ENCODE results near the gene HCLS1. TPM values are rescaled to one million over a fixed set of nuclear protein-coding genes. Genes with fewer than 3 reads are reported as not detected.

Gene HCLS1
- total and polyA plus RNA-seq, 2 of the 8 experiments (the other 6 are each of a cell fraction or from before 2014, with no cell fraction given), result 0.53 to 1.3 TPM

GRCh38 chr3:121630355-121630754, 30.3 kb downstream of the HCLS1 start:
- no peak overlapping the region for H2BK5ac ChIP-seq (ENCODE audit: low read depth, low read length)
- no peak overlapping the region; the same call in 1 of the 2 replicates for H2BK15ac ChIP-seq (ENCODE audit: low read length)
- no peak for TF ChIP-seq CEBPB (IDR thresholded peaks at IDR 0.05; ENCODE audit: low read depth, low read length)
- no peak for TF ChIP-seq TEAD4 (IDR thresholded peaks at IDR 0.05; ENCODE audit: low read depth, low read length)
- no peak for TF ChIP-seq PHF8 (conservative IDR thresholded peaks at IDR 0.05; ENCODE audit: low read depth, low read length)
- no peak for TF ChIP-seq TCF12 (IDR thresholded peaks at IDR 0.05; ENCODE audit: low read depth, low read length)
- no peak for TF ChIP-seq CBX8 (IDR thresholded peaks at IDR 0.05; ENCODE audit: borderline replicate concordance, low read depth, low read length)
- no peak for TF ChIP-seq ZNF274 (IDR thresholded peaks at IDR 0.05; ENCODE audit: borderline replicate concordance, extremely low read depth, low read length)
- TF ChIP-seq SP1 (IDR thresholded peaks at IDR 0.05; ENCODE audit: low read depth, low read length), result no peak
- no peak for TF ChIP-seq RNF2 (IDR thresholded peaks at IDR 0.05; ENCODE audit: borderline replicate concordance, low read depth, low read length, missing control alignments, poor library complexity, severe bottlenecking)
- TF ChIP-seq MAFK (IDR thresholded peaks at IDR 0.05; ENCODE audit: low read depth, low read length), result no peak
- no peak for TF ChIP-seq KDM5A (IDR thresholded peaks at IDR 0.05; ENCODE audit: low read length)
- TF ChIP-seq FOSL1 (IDR thresholded peaks at IDR 0.05; ENCODE audit: insufficient read depth, low read depth, low read length), result no peak
- H3K27ac ChIP-seq (ENCODE audit: low read depth, low read length), result no peak overlapping the region
- peaks cover 0 to 2% (median 0%) of the 10 kb centered on the region in 4 experiments; a peak in 1 of 7 replicates for H3K4me1 ChIP-seq (replicated peaks in 1 of 4; ENCODE audit: control insufficient read depth in 3 of 4, insufficient read depth in 4 of 4, low read length in 3 of 4)
- 100% methylated on average over 1 of the region's 1 CpG; no CpG with 5 or more reads in 1 of the 2 experiments for WGBS, 2 experiments (ENCODE audit: extremely low coverage in 1 of 2, insufficient coverage in 1 of 2, insufficient read length in 1 of 2, insufficient replicate concordance in 2 of 2, low coverage in 1 of 2, low lambda C conversion rate in 2 of 2, missing lambda C conversion rate in 1 of 2)
- no peak overlapping the region for H2BK120ac ChIP-seq (replicated peaks; ENCODE audit: low read depth, low read length)
- no peak overlapping the region for H3K4me2 ChIP-seq (ENCODE audit: insufficient read depth in 1 of 2, low read depth in 2 of 2, low read length in 2 of 2)
- H3K36me3 ChIP-seq (ENCODE audit: control insufficient read depth in 2 of 4, insufficient read depth in 4 of 4, low read length in 3 of 4), result no peaks in the 10 kb centered on the region
- no peak overlapping the region for H3K9ac ChIP-seq (replicated peaks in 1 of 4; ENCODE audit: extremely low read depth in 1 of 4, low read depth in 3 of 4, low read length in 3 of 4)
- H3K4ac ChIP-seq (replicated peaks; ENCODE audit: insufficient read length, low read depth, low read length), result no peak overlapping the region
- no peak overlapping the region for H2AK5ac ChIP-seq (ENCODE audit: low read depth, low read length)
- no peak overlapping the region for H3K23ac ChIP-seq (ENCODE audit: insufficient read length)
- no peak overlapping the region for H3K18ac ChIP-seq (ENCODE audit: extremely low read depth, low read length)
- no peak overlapping the region for H2AFZ ChIP-seq (ENCODE audit: low read length)
- H4K20me1 ChIP-seq (replicated peaks in 1 of 2; ENCODE audit: control insufficient read depth in 1 of 2, insufficient read depth in 2 of 2, low read length in 2 of 2), result no peaks in the 10 kb centered on the region
- peaks cover 1% of the 10 kb centered on the region; the same call in 1 of the 2 replicates for H3K23me2 ChIP-seq (ENCODE audit: low read depth, low read length)
- DNase-seq (ENCODE audit: low read depth in 1 of 2, low spot score in 2 of 2) (peak in 1 of 2 experiments; percentile 29), FAIRE-seq (no peak)
- no peak overlapping the region for H3K56ac ChIP-seq (replicated peaks; ENCODE audit: insufficient read length, low read depth, low read length)
- no peak overlapping the region for H2BK12ac ChIP-seq (ENCODE audit: low read depth, low read length)
- ChIA-PET POLR2A (ENCODE audit: partially characterized antibody) (interaction anchor here (1.5 kb wide), 1 partner anchor 9 kb away, joined by 5 read pairs; no protein-coding TSS in a partner anchor), CTCF (ENCODE audit: partially characterized antibody) (no interaction called here)
- H2BK20ac ChIP-seq (ENCODE audit: low read length), result no peak overlapping the region
- H4K5ac ChIP-seq (ENCODE audit: insufficient read length, low read depth, low read length), result no peak overlapping the region
- no peaks in the 10 kb centered on the region for H3K79me1 ChIP-seq (ENCODE audit: low read depth, low read length)
- H3K4me3 ChIP-seq (ENCODE audit: extremely low read depth in 1 of 4, insufficient read depth in 2 of 4, low read depth in 3 of 4, low read length in 4 of 4), result no peak overlapping the region
- H4K91ac ChIP-seq (replicated peaks; ENCODE audit: insufficient read length, low read length), result no peak overlapping the region
- no peaks in the 10 kb centered on the region for H3K27me3 ChIP-seq (replicated peaks in 1 of 4; ENCODE audit: control insufficient read depth in 3 of 4, extremely low read depth in 1 of 4, insufficient read depth in 3 of 4, low read length in 3 of 4)
- no peak overlapping the region for H4K8ac ChIP-seq (ENCODE audit: extremely low read depth, insufficient read depth, low read length)
- H3K14ac ChIP-seq (ENCODE audit: insufficient read length), result no peak overlapping the region
- H3K9me3 ChIP-seq (ENCODE audit: insufficient read depth in 2 of 2, low read depth in 1 of 2, low read length in 1 of 2), result no peaks in the 10 kb centered on the region
- H3K79me2 ChIP-seq (ENCODE audit: control insufficient read depth in 1 of 2, insufficient read depth in 2 of 2, low read length in 2 of 2), result no peaks in the 10 kb centered on the region
